ENCODE measurements around the gene SLC27A4. TPM values are rescaled to one million over a fixed set of nuclear protein-coding genes. Genes with fewer than 3 reads are reported as not detected.
A peak's percentile ranks its signal among the peaks of the same experiment; 100 is the strongest.

SLC27A4 gene
- total and polyA plus RNA-seq, 2 donors from 2014 or later: 29.3 to 58.7 TPM

GRCh38 chr9:128391956-128392301 is 51.6 kb downstream of the SLC27A4 start:
- TF ChIP-seq CTCF (IDR thresholded peaks at IDR 0.05; ENCODE audit: borderline replicate concordance, extremely low read depth, insufficient read depth): no peak
- H3K27me3 ChIP-seq (ENCODE audit: control insufficient read depth, insufficient read depth, low read length): peaks cover 35% of the 10 kb centered on the region
- peaks cover 0 to 17% (median 15%) of the 10 kb centered on the region in 3 donors for H3K36me3 ChIP-seq (ENCODE audit: control insufficient read depth in 2 of 3, insufficient read depth in 3 of 3, low read length in 3 of 3)
- no peaks in the 10 kb centered on the region for H3K4me1 ChIP-seq (ENCODE audit: control insufficient read depth in 2 of 3, insufficient read depth in 2 of 3, low read depth in 1 of 3, low read length in 3 of 3)
- no peak for FAIRE-seq
- no peak overlapping the region for H3K4me3 ChIP-seq (ENCODE audit: low read length in 3 of 3)
- H3K27ac ChIP-seq (ENCODE audit: low read depth in 2 of 2, low read length in 2 of 2): no peak overlapping the region
- intact Hi-C loops (cut with DNase I): no loop called here
- H3K9me3 ChIP-seq (ENCODE audit: control insufficient read depth in 2 of 3, insufficient read depth in 1 of 3, low read length in 3 of 3): no peaks in the 10 kb centered on the region
- no peak overlapping the region for H3K9ac ChIP-seq (ENCODE audit: low read length in 3 of 3)
- no peak for DNase-seq

- no peak overlapping the region for H3K27ac ChIP-seq (ENCODE audit: low read depth in 2 of 2, low read length in 2 of 2)
- H3K4me1 ChIP-seq (ENCODE audit: control insufficient read depth in 2 of 3, insufficient read depth in 2 of 3, low read depth in 1 of 3, low read length in 3 of 3): no peaks in the 10 kb centered on the region
- H3K4me3 ChIP-seq (ENCODE audit: low read length in 3 of 3): no peak overlapping the region
- TF ChIP-seq CTCF (IDR thresholded peaks at IDR 0.05; ENCODE audit: borderline replicate concordance, extremely low read depth, insufficient read depth): no peak
- FAIRE-seq (no peak), DNase-seq (no peak)
- peaks cover 0 to 11% (median 11%) of the 10 kb centered on the region in 3 donors for H3K36me3 ChIP-seq (ENCODE audit: control insufficient read depth in 2 of 3, insufficient read depth in 3 of 3, low read length in 3 of 3)
- peaks cover 36% of the 10 kb centered on the region for H3K27me3 ChIP-seq (ENCODE audit: control insufficient read depth, insufficient read depth, low read length)
- no peaks in the 10 kb centered on the region for H3K9me3 ChIP-seq (ENCODE audit: control insufficient read depth in 2 of 3, insufficient read depth in 1 of 3, low read length in 3 of 3)
- intact Hi-C loops (cut with DNase I): no loop called here
- H3K9ac ChIP-seq (ENCODE audit: low read length in 3 of 3): no peak overlapping the region
These were observed 52.2 kb downstream of the SLC27A4 start for GRCh38 chr9:128392302-128393144.

GRCh38 chr9:128393145-128393775 is 52.9 kb downstream of the SLC27A4 start:
- DNase-seq: peak in 3 of 5 donors; percentile 44 to 59 (median 46)
- intact Hi-C loops (cut with DNase I): no loop called here
- H3K9ac ChIP-seq (ENCODE audit: low read length in 3 of 3): no peak overlapping the region
- H3K9me3 ChIP-seq (ENCODE audit: control insufficient read depth in 2 of 3, insufficient read depth in 1 of 3, low read length in 3 of 3): no peaks in the 10 kb centered on the region
- H3K4me1 ChIP-seq (ENCODE audit: control insufficient read depth in 2 of 3, insufficient read depth in 2 of 3, low read depth in 1 of 3, low read length in 3 of 3): no peaks in the 10 kb centered on the region
- H3K27me3 ChIP-seq (ENCODE audit: control insufficient read depth, insufficient read depth, low read length): peaks cover 39% of the 10 kb centered on the region
- TF ChIP-seq CTCF (IDR thresholded peaks at IDR 0.05; ENCODE audit: borderline replicate concordance, extremely low read depth, insufficient read depth): no peak
- H3K4me3 ChIP-seq (ENCODE audit: low read length in 3 of 3): no peak overlapping the region
- peaks cover 0 to 9% (median 7%) of the 10 kb centered on the region in 3 donors for H3K36me3 ChIP-seq (ENCODE audit: control insufficient read depth in 2 of 3, insufficient read depth in 3 of 3, low read length in 3 of 3)
- no peak for FAIRE-seq
- H3K27ac ChIP-seq (ENCODE audit: low read depth in 2 of 2, low read length in 2 of 2): no peak overlapping the region

Measured in kidney (tissue), 14 donors.